GM12892 (cell line): ENCODE data around the gene SPTB.

Experiments
- DNase-seq: peaks from one replicate; pipeline ENCODE4 v3.0.0; 2011; ENCODE audit not compliant: insufficient read length
- FAIRE-seq: peaks from 2 replicates; lab custom pipeline; 2011; peaks lifted over from hg19 to GRCh38; lab: Jason Lieb, UNC
- POLR2A ChIP-seq: IDR thresholded peaks from 2 replicates; pipeline ENCODE4 v1.6.1; 2011; ENCODE audit warnings: low read depth, low read length, control low read depth
- POLR2AphosphoS5 ChIP-seq: IDR thresholded peaks from 2 replicates; pipeline ENCODE4 v1.6.1; 2011; ENCODE audit warnings: low read depth, low read length, control low read depth
- TAF1 ChIP-seq: IDR thresholded peaks from 2 replicates; pipeline ENCODE4 v1.6.1; 2011; ENCODE audit warnings: low read depth, mild to moderate bottlenecking, control low read depth, low read length, borderline replicate concordance

Gene SPTB

GRCh38 chr14:64758025-64758521 lies 121.6 kb downstream of the SPTB start:
- TF ChIP-seq POLR2A (no peak), TAF1 (no peak), POLR2AphosphoS5 (no peak)
- no peak for DNase-seq
- FAIRE-seq: no peak

- DNase-seq (no peak), FAIRE-seq (no peak)
- TF ChIP-seq TAF1 (no peak), POLR2A (no peak), POLR2AphosphoS5 (no peak)
Observed at GRCh38 chr14:64757601-64758000, 122.1 kb downstream of the SPTB start.

- no peak for FAIRE-seq
- TF ChIP-seq TAF1 (no peak), POLR2AphosphoS5 (no peak), POLR2A (no peak)
- DNase-seq: no peak
Observed at GRCh38 chr14:64756712-64757111, 123.0 kb downstream of the SPTB start.

- DNase-seq (no peak), FAIRE-seq (no peak)
- no peak for TF ChIP-seq POLR2AphosphoS5
- TF ChIP-seq POLR2A: no peak
- TF ChIP-seq TAF1: no peak
Observed at GRCh38 chr14:64755781-64756221, 123.9 kb downstream of the SPTB start.

GRCh38 chr14:64754685-64755084 lies 125.0 kb downstream of the SPTB start:
- TF ChIP-seq TAF1 (no peak), POLR2A (no peak), POLR2AphosphoS5 (no peak)
- DNase-seq (no peak), FAIRE-seq (no peak)

- DNase-seq: no peak
- no peak for FAIRE-seq
- TF ChIP-seq TAF1: no peak
- TF ChIP-seq POLR2A: no peak
- no peak for TF ChIP-seq POLR2AphosphoS5
Observed at GRCh38 chr14:64753999-64754398, 125.7 kb downstream of the SPTB start.

GRCh38 chr14:64753374-64753773 lies 126.3 kb downstream of the SPTB start:
- no peak for FAIRE-seq

GRCh38 chr14:64752909-64753308 lies 126.8 kb downstream of the SPTB start:
- DNase-seq: no peak
- no peak for FAIRE-seq
- no peak for TF ChIP-seq POLR2AphosphoS5
- TF ChIP-seq TAF1: no peak
- TF ChIP-seq POLR2A: no peak

More at GRCh38 chr14:64753374-64753773, 126.3 kb downstream of the SPTB start:
- no peak for DNase-seq
- TF ChIP-seq POLR2A (no peak), TAF1 (no peak), POLR2AphosphoS5 (no peak)

- DNase-seq (no peak), FAIRE-seq (no peak)
- TF ChIP-seq POLR2A: no peak
- no peak for TF ChIP-seq TAF1
- no peak for TF ChIP-seq POLR2AphosphoS5
Observed at GRCh38 chr14:64748995-64749714, 130.6 kb downstream of the SPTB start.

- FAIRE-seq (no peak), DNase-seq (no peak)
- no peak for TF ChIP-seq TAF1
- no peak for TF ChIP-seq POLR2A
- no peak for TF ChIP-seq POLR2AphosphoS5
Observed at GRCh38 chr14:64748521-64748920, 131.2 kb downstream of the SPTB start.

GRCh38 chr14:64747327-64747726 lies 132.4 kb downstream of the SPTB start:
- no peak for FAIRE-seq
- no peak for DNase-seq
- TF ChIP-seq POLR2AphosphoS5 (no peak), TAF1 (no peak), POLR2A (no peak)

- TF ChIP-seq POLR2A (no peak), TAF1 (no peak), POLR2AphosphoS5 (no peak)
- DNase-seq: no peak
- no peak for FAIRE-seq
Observed at GRCh38 chr14:64746298-64747250, 133.1 kb downstream of the SPTB start.
